ENCODE data around the gene ILF2.
"Not testable (repeated sequence)": the region's sequence is repeated elsewhere in the genome, so short reads cannot be mapped to it uniquely, and the experiment has no call there.

The ILF2 gene

GRCh38 chr1:153670859-153671627, at the start of gene ILF2:
TSS of gene ILF2 (minus strand) at chr1:153670993. CDS start at chr1:153670922, 71 bp downstream.
- peak; percentile 93 for DNase-seq (ENCODE audit: low read depth)

GRCh38 chr1:153717330-153717729, 46.5 kb upstream of the ILF2 start:
- DNase-seq (ENCODE audit: low read depth) = no peak

- not testable (repeated sequence) for DNase-seq (ENCODE audit: low read depth)
Observed at GRCh38 chr1:153716211-153716610, 45.4 kb upstream of the ILF2 start.

GRCh38 chr1:153711026-153711425, 40.2 kb upstream of the ILF2 start:
- no peak for DNase-seq (ENCODE audit: low read depth)

GRCh38 chr1:153705484-153705883, 34.7 kb upstream of the ILF2 start:
- DNase-seq (ENCODE audit: low read depth) = no peak

- no peak for DNase-seq (ENCODE audit: low read depth)
Observed at GRCh38 chr1:153699768-153700167, 29.0 kb upstream of the ILF2 start.

- DNase-seq (ENCODE audit: low read depth) = no peak
Observed at GRCh38 chr1:153698923-153699714, 28.3 kb upstream of the ILF2 start.

- DNase-seq (ENCODE audit: low read depth) = no peak
Observed at GRCh38 chr1:153698020-153698922, 27.5 kb upstream of the ILF2 start.

- DNase-seq (ENCODE audit: low read depth) = no peak
Observed at GRCh38 chr1:153697191-153698019, 26.6 kb upstream of the ILF2 start.

- DNase-seq (ENCODE audit: low read depth) = no peak
Observed at GRCh38 chr1:153696741-153697140, 25.9 kb upstream of the ILF2 start.

GRCh38 chr1:153693466-153693865, 22.7 kb upstream of the ILF2 start:
- DNase-seq (ENCODE audit: low read depth) = no peak

- DNase-seq (ENCODE audit: low read depth) = no peak
Observed at GRCh38 chr1:153688736-153689328, 18.0 kb upstream of the ILF2 start.

- DNase-seq (ENCODE audit: low read depth) = no peak
Observed at GRCh38 chr1:153688276-153688675, 17.5 kb upstream of the ILF2 start.

GRCh38 chr1:153687346-153688125, 16.7 kb upstream of the ILF2 start:
- DNase-seq (ENCODE audit: low read depth) = no peak

GRCh38 chr1:153685544-153686340, 14.9 kb upstream of the ILF2 start:
- no peak for DNase-seq (ENCODE audit: low read depth)

GRCh38 chr1:153684892-153685291, 14.1 kb upstream of the ILF2 start:
- no peak for DNase-seq (ENCODE audit: low read depth)

- DNase-seq (ENCODE audit: low read depth) = no peak
Observed at GRCh38 chr1:153683854-153684253, 13.1 kb upstream of the ILF2 start.

GRCh38 chr1:153682730-153683129, 11.9 kb upstream of the ILF2 start:
- no peak for DNase-seq (ENCODE audit: low read depth)

- no peak for DNase-seq (ENCODE audit: low read depth)
Observed at GRCh38 chr1:153680120-153680403, 9.3 kb upstream of the ILF2 start.
